HG03442 (cell line): Measurements from ENCODE around the gene NUDT3.
"Not testable (repeated sequence)": the region's sequence is repeated elsewhere in the genome, so short reads cannot be mapped to it uniquely, and the experiment has no call there.

ENCODE experiments used
- ATAC-seq: cut with Tn5 transposase; IDR thresholded peaks from one replicate; pipeline ENCODE4 v1.9.1; 2021; ENCODE audit warnings: mild to moderate bottlenecking, moderate library complexity; ENCODE audit not compliant: unreplicated experiment

NUDT3 gene

DNA sequence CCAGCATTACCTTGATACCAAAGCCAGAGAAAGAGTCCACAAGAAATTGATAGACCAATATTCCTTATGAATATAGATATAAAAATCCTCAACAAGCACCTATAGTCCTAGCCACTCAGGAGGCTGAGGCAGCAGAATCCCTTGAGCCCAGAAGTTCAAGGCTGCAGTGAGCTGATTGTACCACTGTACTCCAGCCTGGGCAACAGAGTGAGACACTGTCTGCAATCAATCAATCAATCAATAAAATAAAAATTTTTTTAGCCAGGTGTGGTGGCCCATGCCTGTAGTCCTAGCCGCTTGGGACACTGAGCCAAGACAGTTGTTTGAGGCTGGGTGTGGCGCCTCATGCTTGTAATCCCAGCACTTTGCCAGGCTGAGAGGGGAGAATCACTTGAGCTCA is 124.7 kb downstream of the NUDT3 start:
- ATAC-seq = no peak

DNA sequence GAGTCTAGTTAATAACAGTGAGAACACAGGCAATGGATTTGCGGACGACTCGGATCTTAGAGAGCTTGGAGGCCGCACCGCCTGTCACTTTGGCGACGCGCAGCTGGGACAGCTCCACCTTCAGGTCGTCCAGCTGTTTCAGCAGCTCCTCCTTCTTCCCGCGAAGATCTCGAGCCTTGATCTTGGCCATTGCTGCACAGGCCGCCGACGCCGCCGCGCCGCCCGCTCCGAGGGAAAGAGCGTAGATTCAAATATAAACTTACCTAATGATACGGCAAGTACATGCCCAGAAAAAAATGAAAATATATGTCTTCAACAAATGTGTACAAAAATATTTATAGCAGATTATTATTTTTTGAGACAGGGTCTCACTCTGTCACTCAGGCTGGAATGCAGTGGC is 129.0 kb downstream of the NUDT3 start:
- not testable (repeated sequence) for ATAC-seq

DNA sequence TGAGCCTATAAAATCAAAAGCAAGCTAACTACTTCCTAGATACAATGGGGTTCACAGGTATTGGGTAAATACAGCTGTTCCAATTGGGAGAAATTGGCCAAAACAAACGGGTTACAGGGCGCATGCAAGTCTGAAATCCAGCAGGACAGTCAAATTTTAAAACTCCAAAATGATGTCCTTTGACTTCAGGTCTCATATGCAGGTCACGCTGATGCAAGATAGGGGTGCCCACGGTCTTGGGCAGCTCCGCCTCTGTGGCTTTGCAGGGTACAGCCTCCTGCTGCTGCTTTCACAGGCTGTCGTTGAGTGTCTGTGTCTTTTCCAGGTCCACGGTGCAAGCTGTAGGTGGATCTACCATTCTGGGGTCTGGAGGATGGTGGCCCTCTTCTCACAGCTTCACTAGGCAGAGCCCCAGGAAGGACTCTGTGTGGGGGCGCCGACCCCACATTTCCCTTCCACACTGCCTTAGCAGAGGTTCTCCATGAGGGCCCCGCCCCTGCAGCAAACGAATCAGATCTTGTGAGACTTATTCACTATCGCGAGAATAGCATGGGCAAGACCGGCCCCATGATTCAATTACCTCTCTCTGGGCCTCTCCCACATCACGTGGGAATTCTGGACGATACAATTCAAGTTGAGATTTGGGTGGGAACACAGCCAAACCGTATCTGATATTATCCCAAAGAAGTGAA is 131.7 kb downstream of the NUDT3 start:
- ATAC-seq = no peak

DNA sequence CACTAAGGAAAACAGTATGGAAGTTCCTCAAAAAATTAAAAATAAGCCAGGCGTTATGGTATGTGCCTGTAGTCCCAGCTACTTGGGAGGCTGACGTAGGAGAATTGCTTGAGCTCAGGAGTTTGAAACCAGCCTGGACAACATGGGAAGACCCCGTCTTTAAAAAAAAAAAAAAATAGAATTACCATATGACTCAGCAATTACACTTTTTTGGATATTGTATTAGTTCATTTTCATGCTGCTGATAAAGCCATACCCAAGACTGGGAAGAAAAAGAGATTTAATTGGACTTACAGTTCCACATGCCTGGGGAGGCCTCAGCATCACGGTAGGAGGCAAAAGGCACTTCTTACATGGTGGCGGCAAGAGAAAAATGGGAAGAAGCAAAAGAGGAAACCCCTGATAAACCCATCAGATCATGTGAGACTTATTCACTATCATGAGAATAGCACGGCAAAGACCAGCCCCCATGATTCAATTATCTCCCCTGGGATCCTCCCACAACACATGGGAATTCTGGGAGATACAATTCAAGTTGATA is 132.9 kb downstream of the NUDT3 start:
- no peak for ATAC-seq

DNA sequence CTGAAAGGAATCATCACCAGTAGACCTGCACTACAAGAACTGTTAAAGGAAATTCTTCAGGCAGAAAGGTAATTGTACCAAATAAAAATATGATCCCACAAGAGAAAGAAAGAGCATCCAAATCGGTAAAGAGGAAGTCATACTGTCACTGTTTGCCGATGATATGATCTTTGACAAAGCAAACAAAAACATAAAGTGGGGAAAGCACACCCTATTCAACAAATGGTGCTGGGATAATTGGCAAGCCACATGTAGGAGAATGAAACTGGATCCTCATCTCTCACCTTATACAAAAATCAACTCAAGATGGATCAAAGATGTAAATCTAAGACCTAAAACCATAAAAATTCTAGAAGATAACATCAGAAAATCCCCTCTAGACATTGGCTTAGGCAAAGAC is 140.1 kb downstream of the NUDT3 start:
- not testable (repeated sequence) for ATAC-seq

DNA sequence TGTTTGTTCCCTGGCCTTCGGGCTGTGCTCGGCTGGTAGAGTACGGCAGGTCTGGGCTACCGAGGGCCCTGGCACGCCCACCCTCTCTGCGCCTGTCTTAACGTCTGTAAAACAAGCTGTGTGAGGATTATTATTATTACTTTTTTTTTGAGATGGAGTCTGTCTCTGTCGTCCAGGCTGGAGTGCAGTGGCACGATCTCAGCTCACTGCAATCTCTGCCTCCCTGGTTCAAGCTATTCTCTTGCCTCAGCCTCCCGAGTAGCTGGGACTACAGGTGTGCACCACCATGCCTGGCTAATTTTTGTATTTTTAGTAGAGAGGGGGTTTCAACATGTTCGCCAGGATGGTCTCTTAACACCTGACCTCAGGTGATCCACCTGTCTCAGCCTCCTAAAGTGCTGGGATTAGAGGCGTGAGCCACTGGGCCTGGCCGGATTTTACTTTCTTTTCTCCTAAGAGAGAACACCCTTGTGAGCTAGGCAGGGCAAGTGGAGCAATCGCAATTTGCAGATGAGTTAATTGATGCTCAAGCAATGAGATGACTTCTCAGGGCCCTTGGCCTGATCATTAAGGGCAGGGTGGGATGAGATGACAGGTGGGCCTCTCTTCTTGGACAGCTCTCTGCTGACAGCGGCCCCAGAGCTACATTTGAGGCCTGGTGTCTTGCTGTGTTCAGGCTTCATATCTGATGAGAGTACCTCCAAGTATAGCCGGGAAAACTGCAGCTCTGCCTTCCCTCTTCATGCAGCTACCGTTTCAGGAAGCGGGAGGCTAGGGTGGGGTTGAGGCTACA is 142.8 kb downstream of the NUDT3 start:
- peak; percentile 21 for ATAC-seq

DNA sequence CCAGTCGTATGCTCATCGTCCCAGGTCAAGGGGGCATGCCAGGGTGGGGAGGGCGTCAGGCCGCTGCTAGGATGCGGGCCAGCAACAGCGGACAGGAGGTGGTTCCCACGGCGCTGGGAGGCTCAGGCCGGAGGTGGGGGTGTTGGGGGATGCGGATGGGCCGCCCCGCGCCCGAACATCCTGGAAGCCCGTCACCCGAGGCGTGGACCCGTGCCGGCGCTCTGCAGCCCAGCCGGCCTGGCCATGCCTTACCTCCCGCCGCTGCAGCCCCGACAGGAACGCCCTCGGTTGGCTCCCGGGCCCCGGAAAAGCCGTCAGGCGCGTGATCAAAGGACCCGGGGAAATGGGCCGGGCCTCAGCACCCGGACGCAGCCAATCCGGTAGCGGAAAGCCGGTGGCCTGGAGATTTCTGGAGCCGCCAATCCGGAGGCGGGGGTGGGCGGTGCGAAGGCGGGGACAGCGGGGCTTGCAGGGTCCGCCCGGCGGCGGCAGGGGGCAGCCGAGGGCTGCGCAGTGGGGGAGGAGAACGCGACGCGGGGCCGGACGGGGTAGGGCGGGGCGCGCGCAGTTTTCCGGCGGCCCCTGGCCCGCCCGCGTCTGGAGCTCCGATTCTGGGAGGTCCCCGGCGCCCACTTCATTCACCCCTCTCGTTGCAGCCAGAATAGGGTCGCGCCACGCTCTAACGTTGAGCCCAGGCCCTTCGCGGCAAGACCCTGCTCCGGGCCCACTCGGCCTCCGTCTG is 143.6 kb downstream of the NUDT3 start, which contains the start of gene SMIM29:
SMIM29 (minus strand) TSS at position 280 of the 742 bp plus-strand sequence. CDS start 1,215 bp downstream, outside the sequence.
- ATAC-seq = peak; percentile 78

DNA sequence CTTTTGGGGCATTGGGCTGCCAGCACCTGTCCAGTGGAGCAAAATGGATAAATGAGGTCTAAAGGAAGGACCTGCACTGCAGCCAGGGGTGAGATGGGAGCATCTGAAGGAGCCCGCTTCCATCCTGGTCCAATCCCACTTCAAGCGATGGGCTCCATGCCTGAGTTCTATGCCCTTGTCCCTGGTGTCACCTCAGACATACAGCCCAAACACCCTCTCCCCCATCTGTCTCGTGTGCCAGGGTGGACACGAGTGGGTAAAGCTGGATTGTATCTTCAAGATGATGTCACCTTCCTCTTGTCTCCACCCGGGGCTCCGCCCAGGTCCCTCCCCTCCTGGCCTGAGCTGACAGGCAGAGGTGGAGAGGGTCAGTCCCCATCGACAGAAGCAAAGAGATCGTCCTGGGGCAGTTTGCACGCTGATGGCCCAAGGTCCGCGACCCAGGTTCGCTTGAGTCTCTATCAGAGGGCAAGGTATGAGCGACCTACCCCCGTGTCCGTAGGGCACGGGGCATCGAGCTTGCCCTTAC is 144.2 kb downstream of the NUDT3 start:
- ATAC-seq = peak; percentile 29

DNA sequence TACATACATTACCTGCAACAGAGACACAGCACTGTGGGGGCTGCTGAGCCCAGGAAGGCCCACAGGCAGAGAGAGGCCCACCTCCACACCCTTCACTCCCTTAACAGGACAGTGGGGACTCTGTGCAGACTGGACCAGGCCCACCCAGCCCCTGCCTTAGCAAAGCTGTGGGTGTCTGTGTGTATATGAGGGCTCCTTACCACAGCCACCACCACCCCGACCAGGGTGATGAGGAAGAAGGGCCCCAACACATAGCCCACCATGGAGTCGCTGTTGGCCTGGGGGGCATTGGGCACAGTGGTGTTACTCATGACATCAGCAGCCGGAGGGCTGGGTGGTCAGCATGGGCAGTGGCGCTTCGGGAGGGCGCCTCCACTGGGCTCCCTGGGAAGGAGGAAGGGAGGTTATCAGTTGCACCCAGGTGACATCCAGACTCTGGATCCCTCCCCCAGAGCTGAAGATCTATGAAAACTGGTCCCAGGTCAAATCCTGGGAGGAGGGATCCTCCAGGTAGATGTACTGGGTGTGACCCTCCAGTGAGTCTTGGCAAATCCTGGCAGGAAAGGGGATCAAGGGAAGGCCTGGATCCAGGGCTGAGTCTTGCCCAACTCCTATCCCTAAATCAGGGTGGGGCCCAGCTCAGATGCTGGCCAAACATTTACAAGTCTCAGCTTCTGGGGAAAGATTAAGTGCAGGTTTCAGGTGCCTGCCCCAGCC is 144.8 kb downstream of the NUDT3 start:
- ATAC-seq = no peak

DNA sequence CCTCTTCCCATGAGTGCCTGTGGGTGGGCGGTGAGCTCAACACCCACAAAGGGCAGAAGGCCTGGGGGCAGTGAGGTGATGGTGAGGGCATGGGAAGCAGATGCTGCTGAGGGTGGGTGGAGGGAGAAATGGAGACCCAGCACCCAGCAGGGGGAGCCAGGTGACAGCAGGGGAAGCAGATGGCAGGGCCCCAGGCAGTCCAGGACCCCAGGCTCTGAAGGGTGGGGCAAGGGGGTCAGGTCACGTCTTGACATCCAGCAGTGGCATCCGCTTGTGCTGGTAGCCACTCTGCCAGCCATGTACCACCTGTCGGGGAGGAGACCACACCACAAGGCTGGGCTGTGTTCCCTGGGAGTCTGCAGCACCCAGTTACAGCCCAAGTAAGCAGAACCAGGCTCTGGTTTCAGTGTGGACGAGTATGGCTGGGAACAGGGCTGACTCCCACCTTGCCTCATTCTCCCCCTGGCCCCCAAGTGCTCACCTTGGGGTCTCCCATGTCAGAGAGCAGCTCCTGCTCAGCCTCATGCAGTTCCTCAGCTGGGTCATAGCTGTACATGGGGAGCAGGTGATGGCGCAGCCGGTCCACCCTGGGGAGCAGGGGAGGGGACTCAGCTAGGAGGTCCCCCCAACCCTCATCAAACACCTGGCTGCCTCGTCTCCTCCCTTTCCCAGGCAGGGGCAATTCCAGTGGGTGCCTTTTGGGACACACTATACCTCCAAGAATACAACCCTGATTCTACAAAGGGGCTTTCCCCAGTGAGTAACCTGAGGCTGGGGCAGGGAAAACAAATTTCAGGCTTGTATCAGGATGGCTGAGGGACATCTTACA is 145.7 kb downstream of the NUDT3 start:
- ATAC-seq = no peak

DNA sequence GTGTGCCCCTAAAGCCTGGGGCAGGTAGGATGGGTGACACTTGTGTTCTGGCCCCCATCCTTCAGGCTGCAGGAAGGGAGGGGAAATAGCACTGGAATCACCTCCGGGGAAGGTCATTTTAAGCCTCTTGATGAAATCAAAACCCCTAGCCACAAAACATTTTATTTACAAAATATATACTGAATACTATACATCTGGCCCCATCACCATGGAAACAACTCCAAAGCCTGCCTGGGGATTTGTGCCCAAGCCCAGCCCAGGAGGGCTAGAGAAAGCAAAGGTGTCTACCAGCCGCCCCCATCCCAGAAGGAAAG is 146.3 kb downstream of the NUDT3 start:
- ATAC-seq = no peak

DNA sequence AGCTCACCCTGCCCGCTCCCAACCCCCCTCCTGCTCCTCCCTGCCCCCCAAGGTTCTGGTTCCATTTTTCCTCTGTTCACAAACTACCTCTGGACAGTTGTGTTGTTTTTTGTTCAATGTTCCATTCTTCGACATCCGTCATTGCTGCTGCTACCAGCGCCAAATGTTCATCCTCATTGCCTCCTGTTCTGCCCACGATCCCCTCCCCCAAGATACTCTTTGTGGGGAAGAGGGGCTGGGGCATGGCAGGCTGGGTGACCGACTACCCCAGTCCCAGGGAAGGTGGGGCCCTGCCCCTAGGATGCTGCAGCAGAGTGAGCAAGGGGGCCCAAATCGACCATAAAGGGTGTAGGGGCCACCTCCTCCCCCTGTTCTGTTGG is 146.7 kb downstream of the NUDT3 start:
- ATAC-seq = not testable (repeated sequence)

DNA sequence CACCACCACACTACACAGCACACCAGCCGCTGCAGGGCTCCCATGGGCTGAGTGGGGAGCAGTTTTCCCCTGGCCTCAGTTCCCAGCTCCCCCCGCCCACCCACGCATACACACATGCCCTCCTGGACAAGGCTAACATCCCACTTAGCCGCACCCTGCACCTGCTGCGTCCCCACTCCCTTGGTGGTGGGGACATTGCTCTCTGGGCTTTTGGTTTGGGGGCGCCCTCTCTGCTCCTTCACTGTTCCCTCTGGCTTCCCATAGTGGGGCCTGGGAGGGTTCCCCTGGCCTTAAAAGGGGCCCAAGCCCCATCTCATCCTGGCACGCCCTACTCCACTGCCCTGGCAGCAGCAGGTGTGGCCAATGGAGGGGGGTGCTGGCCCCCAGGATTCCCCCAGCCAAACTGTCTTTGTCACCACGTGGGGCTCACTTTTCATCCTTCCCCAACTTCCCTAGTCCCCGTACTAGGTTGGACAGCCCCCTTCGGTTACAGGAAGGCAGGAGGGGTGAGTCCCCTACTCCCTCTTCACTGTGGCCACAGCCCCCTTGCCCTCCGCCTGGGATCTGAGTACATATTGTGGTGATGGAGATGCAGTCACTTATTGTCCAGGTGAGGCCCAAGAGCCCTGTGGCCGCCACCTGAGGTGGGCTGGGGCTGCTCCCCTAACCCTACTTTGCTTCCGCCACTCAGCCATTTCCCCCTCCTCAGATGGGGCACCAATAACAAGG is 147.3 kb downstream of the NUDT3 start:
- ATAC-seq = not testable (repeated sequence)

DNA sequence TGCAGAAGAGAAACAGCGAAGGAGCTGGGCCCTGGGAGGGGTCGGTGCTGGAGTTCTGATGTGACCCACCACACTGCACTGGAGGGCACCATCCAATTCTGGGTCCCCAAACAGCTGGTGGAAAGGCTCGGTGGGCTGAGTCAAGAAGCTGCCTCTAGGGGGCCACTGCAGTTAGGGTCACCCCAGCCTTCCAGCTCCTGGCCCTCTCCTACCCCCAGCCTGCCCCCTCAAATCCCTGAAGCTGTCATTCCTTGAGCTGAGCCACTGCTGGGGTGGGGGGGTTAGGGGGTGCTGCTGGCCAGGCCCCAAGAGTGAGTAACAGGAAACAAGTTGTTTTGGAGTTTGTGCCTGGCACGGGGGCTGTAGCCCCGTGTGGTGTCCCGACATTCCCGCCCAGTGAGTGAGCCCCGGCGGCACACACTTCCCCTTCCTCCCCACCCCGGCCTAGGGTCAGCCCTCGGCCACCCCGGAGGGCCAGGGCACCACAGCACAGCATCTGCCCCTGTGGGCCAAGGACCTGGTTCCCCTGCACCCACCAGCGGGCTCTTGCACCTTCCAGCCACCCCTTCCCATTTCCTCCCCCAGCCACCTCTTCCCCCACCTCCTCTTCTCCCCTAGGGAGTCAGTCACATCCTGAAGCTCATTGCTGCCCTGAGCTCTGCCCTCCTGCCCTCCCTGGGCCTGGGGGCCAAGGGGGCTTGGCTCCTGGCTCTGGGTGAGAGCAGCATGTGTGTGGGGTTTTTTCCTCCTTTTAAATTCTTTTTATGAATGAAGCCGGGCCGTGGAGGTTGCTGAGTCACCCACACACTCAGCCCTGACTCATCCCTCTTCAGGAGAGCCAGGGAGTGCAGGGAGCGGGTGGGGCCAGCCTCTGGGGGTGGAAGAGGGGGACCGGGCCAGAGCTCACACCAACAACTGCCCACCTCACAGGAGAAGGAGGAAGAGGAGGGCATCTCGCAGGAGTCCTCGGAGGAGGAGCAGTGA is 148.3 kb downstream of the NUDT3 start:
- no peak for ATAC-seq

DNA sequence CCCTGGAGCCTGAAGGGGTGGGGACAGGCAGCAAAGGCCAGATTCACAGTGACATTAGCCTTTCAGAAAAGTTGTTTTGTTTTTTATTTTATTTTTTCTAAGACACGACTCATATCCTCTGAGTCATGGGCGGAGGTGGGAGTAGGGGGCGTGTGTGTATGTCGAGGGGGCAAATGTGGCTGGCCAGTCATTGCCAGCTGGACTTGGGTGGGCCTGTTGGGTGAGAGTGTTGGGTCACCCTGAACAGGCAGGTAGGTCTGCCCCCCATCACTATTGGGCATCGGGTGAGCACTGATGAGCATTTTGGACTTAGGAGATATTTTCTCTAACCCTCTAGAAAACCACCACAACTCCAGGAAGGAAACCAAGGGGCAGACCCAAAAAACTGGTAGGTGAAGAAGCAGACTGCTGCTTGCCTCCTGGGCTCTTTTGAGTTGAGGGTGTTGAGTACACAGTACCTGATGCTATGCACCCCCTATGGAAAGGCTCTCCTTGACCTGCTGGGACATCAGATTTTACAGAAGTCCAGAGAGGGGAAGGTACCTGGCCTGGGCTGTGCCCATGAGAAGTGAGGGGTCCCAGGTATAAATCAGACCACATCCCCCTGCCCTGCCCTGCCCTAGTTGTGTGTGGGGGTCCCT is 149.2 kb downstream of the NUDT3 start:
- no peak for ATAC-seq

DNA sequence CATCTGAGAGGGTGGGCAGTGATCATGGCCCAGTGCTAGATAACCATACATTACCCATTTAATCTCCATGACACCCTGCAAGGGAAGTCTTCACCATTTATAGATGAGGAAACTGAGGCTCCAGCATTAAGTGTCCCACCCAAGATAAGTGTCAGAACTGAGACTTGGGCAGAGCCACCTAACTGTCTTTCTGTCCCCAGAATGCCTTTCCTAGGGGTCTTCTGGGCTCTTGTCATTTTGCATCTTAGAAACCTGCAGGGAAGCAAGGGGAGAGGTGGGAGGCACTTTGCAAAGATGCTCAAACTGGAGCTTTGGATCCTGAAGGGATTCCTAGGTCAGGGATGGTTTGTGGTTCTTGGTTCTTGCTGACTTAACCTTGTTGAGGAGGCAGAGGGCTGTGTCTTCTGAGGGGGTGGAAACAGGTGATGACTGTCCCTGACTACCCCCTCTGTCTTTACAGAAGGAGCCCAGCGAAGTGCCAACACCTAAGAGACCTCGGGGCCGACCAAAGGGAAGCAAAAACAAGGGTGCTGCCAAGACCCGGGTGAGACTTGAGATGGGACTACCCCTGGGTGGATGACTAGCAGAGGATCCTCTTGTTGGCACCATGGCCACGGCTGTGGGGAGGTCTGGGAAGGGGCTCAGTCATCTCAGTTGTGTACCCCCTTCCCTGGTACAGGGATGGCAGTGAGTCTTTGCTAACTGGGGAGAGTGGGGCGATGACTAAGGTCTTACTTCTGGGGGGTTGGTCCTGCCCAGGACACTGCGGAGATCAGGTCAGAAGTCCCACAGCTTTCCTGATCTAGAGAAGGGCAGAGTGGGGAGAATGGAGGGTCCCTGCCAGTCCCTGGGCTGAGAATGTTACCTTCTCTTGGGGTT is 150.0 kb downstream of the NUDT3 start:
- no peak for ATAC-seq
